Parathyroid adenoma (tissue), 2 donors: ENCODE measurements around the gene ZNF277.

Experiments used
- H2AFZ ChIP-seq: fragments of 300-600 bp; sonication (generic); one replicate; pipeline ENCODE4 v1.7.0; 2017; ENCODE audit warnings: antibody characterized with exemption, mild to moderate bottlenecking
- H3K27ac ChIP-seq: fragments of 300-600 bp; sonication (generic); one replicate; pipeline ENCODE4 v1.7.0; 2017
- H3K27me3 ChIP-seq: fragments of 300-600 bp; sonication (generic); one replicate; pipeline ENCODE4 v1.7.0; 2017; ENCODE audit warnings: low read length; ENCODE audit not compliant: control insufficient read depth, insufficient read depth
- H3K36me3 ChIP-seq: fragments of 300-600 bp; sonication (generic); one replicate; pipeline ENCODE4 v1.7.0; 2017; ENCODE audit warnings: low read length; ENCODE audit not compliant: control insufficient read depth, insufficient read depth
- H3K4me1 ChIP-seq: fragments of 300-600 bp; sonication (generic); one replicate; pipeline ENCODE4 v1.7.0; 2017; ENCODE audit warnings: control low read depth
- H3K4me2 ChIP-seq: fragments of 300-600 bp; sonication (generic); one replicate; pipeline ENCODE4 v1.7.0; 2017; ENCODE audit warnings: low read length
- H3K4me3 ChIP-seq: fragments of 300-600 bp; sonication (generic); one replicate; pipeline ENCODE4 v1.7.0; 2017; ENCODE audit warnings: low read depth, low read length
- H3K79me2 ChIP-seq: fragments of 300-600 bp; sonication (generic); one replicate; pipeline ENCODE4 v1.7.0; 2017; ENCODE audit warnings: control low read depth
- H3K9ac ChIP-seq: fragments of 300-600 bp; sonication (generic); one replicate; pipeline ENCODE4 v1.7.0; 2017; ENCODE audit warnings: mild to moderate bottlenecking
- H3K9me3 ChIP-seq: fragments of 300-600 bp; sonication (generic); one replicate; pipeline ENCODE4 v1.7.0; 2017; ENCODE audit warnings: low read length; ENCODE audit not compliant: control insufficient read depth
- CTCF ChIP-seq: fragments of 300-600 bp; sonication (generic); IDR thresholded peaks from one replicate; pipeline ENCODE4 v1.7.0; 2017; ENCODE audit warnings: antibody characterized with exemption, mild to moderate bottlenecking
- donor health status: primary hyperparathyroidism.

ZNF277 gene

GRCh38 chr7:112286250-112287086 is 80.0 kb downstream of the ZNF277 start:
- no peak for TF ChIP-seq CTCF
- no peaks in the 10 kb centered on the region for H3K4me1 ChIP-seq
- H3K9ac ChIP-seq = no peak overlapping the region
- no peaks in the 10 kb centered on the region for H3K9me3 ChIP-seq
- H2AFZ ChIP-seq = no peak overlapping the region
- no peak overlapping the region for H3K27ac ChIP-seq
- no peak overlapping the region for H3K4me2 ChIP-seq
- no peaks in the 10 kb centered on the region for H3K36me3 ChIP-seq
- H3K4me3 ChIP-seq = no peak overlapping the region
- no peaks in the 10 kb centered on the region for H3K27me3 ChIP-seq
- H3K79me2 ChIP-seq = peaks cover 3% of the 10 kb centered on the region

GRCh38 chr7:112288301-112288700 is 81.8 kb downstream of the ZNF277 start:
- H3K4me3 ChIP-seq = no peak overlapping the region
- no peaks in the 10 kb centered on the region for H3K79me2 ChIP-seq
- no peaks in the 10 kb centered on the region for H3K9me3 ChIP-seq
- no peak overlapping the region for H2AFZ ChIP-seq
- H3K4me2 ChIP-seq = no peak overlapping the region
- no peak overlapping the region for H3K9ac ChIP-seq
- H3K36me3 ChIP-seq = no peaks in the 10 kb centered on the region
- H3K27me3 ChIP-seq = no peaks in the 10 kb centered on the region
- H3K4me1 ChIP-seq = no peaks in the 10 kb centered on the region
- TF ChIP-seq CTCF = no peak
- H3K27ac ChIP-seq = no peak overlapping the region

GRCh38 chr7:112290065-112290464 is 83.6 kb downstream of the ZNF277 start:
- Histone ChIP-seq H3K9ac (no peak overlapping the region), H3K4me2 (no peak overlapping the region), H3K4me3 (no peak overlapping the region), H3K36me3 (no peaks in the 10 kb centered on the region), H3K79me2 (no peaks in the 10 kb centered on the region), H3K27me3 (no peaks in the 10 kb centered on the region), H3K4me1 (no peaks in the 10 kb centered on the region), H3K27ac (no peak overlapping the region), H3K9me3 (no peaks in the 10 kb centered on the region), H2AFZ (no peak overlapping the region)
- no peak for TF ChIP-seq CTCF

GRCh38 chr7:112292162-112292561 is 85.7 kb downstream of the ZNF277 start:
- Histone ChIP-seq H3K4me3 (no peak overlapping the region), H3K79me2 (no peaks in the 10 kb centered on the region), H3K36me3 (no peaks in the 10 kb centered on the region), H2AFZ (no peak overlapping the region), H3K27ac (no peak overlapping the region), H3K4me1 (no peaks in the 10 kb centered on the region), H3K27me3 (no peaks in the 10 kb centered on the region), H3K9me3 (no peaks in the 10 kb centered on the region), H3K9ac (no peak overlapping the region), H3K4me2 (no peak overlapping the region)
- TF ChIP-seq CTCF = no peak

- Histone ChIP-seq H3K9me3 (no peaks in the 10 kb centered on the region), H3K4me1 (no peaks in the 10 kb centered on the region)
These were observed 86.9 kb downstream of the ZNF277 start for GRCh38 chr7:112293416-112293815.

More at GRCh38 chr7:112293416-112293815, 86.9 kb downstream of the ZNF277 start:
- H3K36me3 ChIP-seq = no peaks in the 10 kb centered on the region
- no peak overlapping the region for H2AFZ ChIP-seq
- H3K79me2 ChIP-seq = no peaks in the 10 kb centered on the region
- H3K9ac ChIP-seq = no peak overlapping the region
- H3K27ac ChIP-seq = no peak overlapping the region
- no peak overlapping the region for H3K4me3 ChIP-seq
- no peaks in the 10 kb centered on the region for H3K27me3 ChIP-seq
- no peak for TF ChIP-seq CTCF
- H3K4me2 ChIP-seq = no peak overlapping the region
